GM23338 (cell line): ENCODE results near the gene CPD. TPM values are rescaled to one million over a fixed set of nuclear protein-coding genes. Genes with fewer than 3 reads are reported as not detected.

Source experiments
- ATAC-seq: fragments of 200-7000 bp; cut with Tn5 transposase; 3 replicates; pipeline ENCODE4 v1.9.1; 2020
- DNase-seq: peaks from one replicate; pipeline ENCODE4 v3.0.0-alpha.2; 2015; ENCODE audit warnings: low spot score
- H2AFZ ChIP-seq: fragments of 200-600 bp; sonication (generic); 2 replicates; pipeline ENCODE4 v1.8.0; 2016; ENCODE audit warnings: antibody characterized with exemption, mild to moderate bottlenecking, moderate library complexity
- H3F3A ChIP-seq: fragments of 200-600 bp; sonication (generic); replicated peaks from 2 replicates; pipeline ENCODE4 v1.8.0; 2017; ENCODE audit warnings: antibody characterized with exemption, mixed run types, low read depth
- H3K27ac ChIP-seq: fragments of 200-600 bp; sonication (generic); 2 replicates; pipeline ENCODE4 v1.6.1; 2016; ENCODE audit warnings: low read depth
- H3K27me3 ChIP-seq: fragments of 200-600 bp; sonication (generic); 2 replicates; pipeline ENCODE4 v1.8.0; 2016; ENCODE audit warnings: mild to moderate bottlenecking, mixed run types, moderate library complexity; ENCODE audit not compliant: insufficient read depth
- H3K36me3 ChIP-seq: fragments of 200-600 bp; sonication (generic); 2 replicates; pipeline ENCODE4 v1.8.0; 2016; ENCODE audit warnings: mild to moderate bottlenecking; ENCODE audit not compliant: insufficient read depth
- H3K4me1 ChIP-seq: fragments of 200-600 bp; sonication (generic); 2 replicates; pipeline ENCODE4 v1.8.0; 2016; ENCODE audit warnings: mild to moderate bottlenecking, moderate library complexity; ENCODE audit not compliant: insufficient read depth
- H3K4me2 ChIP-seq: fragments of 200-600 bp; sonication (generic); 2 replicates; pipeline ENCODE4 v1.7.1; 2017; ENCODE audit warnings: mixed run types
- H3K4me3 ChIP-seq: fragments of 200-600 bp; sonication (generic); 2 replicates; pipeline ENCODE4 v1.6.1; 2016; ENCODE audit warnings: mixed run types
- H3K79me2 ChIP-seq: fragments of 200-600 bp; sonication (generic); replicated peaks from 2 replicates; pipeline ENCODE4 v1.8.0; 2017; ENCODE audit warnings: mild to moderate bottlenecking; ENCODE audit not compliant: insufficient read depth
- H3K9me2 ChIP-seq: fragments of 200-600 bp; sonication (generic); 2 replicates; pipeline ENCODE4 v1.8.0; 2017; ENCODE audit not compliant: insufficient read depth
- H4K20me1 ChIP-seq: fragments of 200-600 bp; sonication (generic); replicated peaks from 2 replicates; pipeline ENCODE4 v1.8.0; 2017; ENCODE audit warnings: mild to moderate bottlenecking; ENCODE audit not compliant: insufficient read depth
- H3K27ac Mint-ChIP-seq: 2 replicates; pipeline ENCODE4 v1.8.0; 2020; ENCODE audit warnings: inconsistent platforms, mild to moderate bottlenecking, moderate library complexity, mixed read lengths
- H3K27me3 Mint-ChIP-seq: 3 replicates; pipeline ENCODE4 v1.8.0; 2022; ENCODE audit warnings: low read depth, mild to moderate bottlenecking, moderate library complexity, mixed read lengths, inconsistent platforms; ENCODE audit not compliant: insufficient read depth, poor library complexity
- H3K36me3 Mint-ChIP-seq: 3 replicates; pipeline ENCODE4 v1.8.0; 2021; ENCODE audit warnings: low read depth, mild to moderate bottlenecking, inconsistent platforms, moderate library complexity, mixed read lengths
- H3K4me1 Mint-ChIP-seq: 3 replicates; pipeline ENCODE4 v1.8.0; 2020; ENCODE audit warnings: mild to moderate bottlenecking, inconsistent platforms, mixed read lengths
- H3K4me3 Mint-ChIP-seq: 3 replicates; pipeline ENCODE4 v1.8.0; 2021; ENCODE audit warnings: moderate library complexity, mild to moderate bottlenecking, inconsistent platforms, mixed read lengths
- H3K9me3 Mint-ChIP-seq: 3 replicates; pipeline ENCODE4 v1.8.0; 2020; ENCODE audit warnings: moderate library complexity, mild to moderate bottlenecking, inconsistent platforms, mixed read lengths
- CREB1 ChIP-seq: fragments of 250-450 bp; sonication (Bioruptor Pico); IDR thresholded peaks from 2 replicates; pipeline ENCODE4 v1.5.0; 2020; ENCODE audit warnings: low read depth, mild to moderate bottlenecking, moderate library complexity
- EZH2 ChIP-seq: fragments of 200-600 bp; sonication (generic); IDR thresholded peaks from one replicate; pipeline ENCODE4 v1.8.0; 2017; ENCODE audit warnings: antibody characterized with exemption, mild to moderate bottlenecking, low read depth; ENCODE audit not compliant: unreplicated experiment
- EZH2phosphoT487 ChIP-seq: fragments of 200-600 bp; sonication (generic); IDR thresholded peaks from one replicate; pipeline ENCODE4 v1.8.1; 2018; ENCODE audit warnings: antibody characterized with exemption; ENCODE audit not compliant: unreplicated experiment
- JUNB ChIP-seq: IDR thresholded peaks from one replicate; pipeline ENCODE4 v1.6.1; 2016; ENCODE audit warnings: antibody characterized with exemption; ENCODE audit not compliant: unreplicated experiment
- NANOG ChIP-seq: IDR thresholded peaks from 2 replicates; pipeline ENCODE4 v1.6.1; 2016; ENCODE audit warnings: antibody characterized with exemption, borderline replicate concordance
- POLR2AphosphoS5 ChIP-seq: IDR thresholded peaks from 2 replicates; pipeline ENCODE4 v1.6.1; 2016; ENCODE audit warnings: antibody characterized with exemption, low read depth
- REST ChIP-seq: IDR thresholded peaks from one replicate; pipeline ENCODE4 v1.6.1; 2018; ENCODE audit warnings: antibody characterized with exemption; ENCODE audit not compliant: unreplicated experiment
- STAT1 ChIP-seq: IDR thresholded peaks from one replicate; pipeline ENCODE4 v1.6.1; 2016; ENCODE audit warnings: antibody characterized with exemption; ENCODE audit not compliant: unreplicated experiment
- ZNF114 ChIP-seq: fragments of 250-450 bp; sonication (Bioruptor Pico); IDR thresholded peaks from 2 replicates; pipeline ENCODE4 v1.5.0; 2020; ENCODE audit warnings: mild to moderate bottlenecking, moderate library complexity
- ZNF331 ChIP-seq: fragments of 250-450 bp; sonication (Bioruptor Pico); IDR thresholded peaks from 2 replicates; pipeline ENCODE4 v1.5.0; 2020; ENCODE audit warnings: low read depth, mild to moderate bottlenecking, moderate library complexity
- ZNF462 ChIP-seq: fragments of 250-450 bp; sonication (Bioruptor Pico); IDR thresholded peaks from 2 replicates; pipeline ENCODE4 v1.5.0; 2020; ENCODE audit warnings: mild to moderate bottlenecking, moderate library complexity
- polyA plus RNA-seq: library from polyadenylated mRNA; unstranded; fragments of >200 nt; fragmentation: Nextera tagmentation; extraction: Ambion mirVana; gene quantifications from 2 replicates; pipeline ENCODE4 v1.2.1, GENCODE V29; 2016
- total RNA-seq: library from RNA; depleted of rRNA; stranded (reverse); fragments of >200 nt; shearing (Covaris generic); gene quantifications from 2 replicates; pipeline ENCODE4 v1.2.3, GENCODE V29; 2014

Gene CPD
- total and polyA plus RNA-seq, 2 experiments from 2014 or later: 6.2 to 57.8 TPM

- no peak overlapping the region for H2AFZ ChIP-seq
- no peaks in the 10 kb centered on the region; the same call in 1 of the 2 replicates for H3K79me2 ChIP-seq
- H3K27me3 ChIP-seq: no peaks in the 10 kb centered on the region
- H4K20me1 ChIP-seq: no peaks in the 10 kb centered on the region
- Mint-ChIP-seq H3K27me3 (no peaks in the 10 kb centered on the region), H3K27ac (0 out of 2 replicates have a peak overlapping the region, but pooled peaks have one; percentile 53), H3K4me3 (no peak overlapping the region), H3K36me3 (peaks cover 42% of the 10 kb centered on the region; the same call in 2 of the 3 replicates), H3K9me3 (no peaks in the 10 kb centered on the region), H3K4me1 (peaks cover 8% of the 10 kb centered on the region; the same call in 2 of the 3 replicates)
- peak overlapping the region; percentile 53; the same call in 1 of the 2 replicates for H3K27ac ChIP-seq
- H3K9me2 ChIP-seq: no peaks in the 10 kb centered on the region
- no peak overlapping the region for H3K4me3 ChIP-seq
- DNase-seq (peak; percentile 42), ATAC-seq (no peak)
- H3F3A ChIP-seq: no peaks in the 10 kb centered on the region
- H3K4me2 ChIP-seq: no peak overlapping the region
- TF ChIP-seq POLR2AphosphoS5 (no peak), REST (no peak)
- H3K4me1 ChIP-seq: peaks cover 7% of the 10 kb centered on the region
- H3K36me3 ChIP-seq: peaks cover 6% of the 10 kb centered on the region; the same call in 1 of the 2 replicates
Observed at GRCh38 chr17:30506481-30506880, 127.8 kb downstream of the CPD start.

GRCh38 chr17:30513346-30513745, 134.6 kb downstream of the CPD start:
- H3K27ac ChIP-seq: no peak overlapping the region
- no peak overlapping the region for H3K4me3 ChIP-seq
- H2AFZ ChIP-seq: no peak overlapping the region
- H3K36me3 ChIP-seq: no peaks in the 10 kb centered on the region; the same call in 1 of the 2 replicates
- DNase-seq (no peak), ATAC-seq (no peak)
- H3K4me1 ChIP-seq: no peaks in the 10 kb centered on the region
- H3K9me2 ChIP-seq: no peaks in the 10 kb centered on the region
- H3K4me1 Mint-ChIP-seq: no peaks in the 10 kb centered on the region
- H3K27me3 ChIP-seq: no peaks in the 10 kb centered on the region
- no peaks in the 10 kb centered on the region for H3K9me3 Mint-ChIP-seq
- no peaks in the 10 kb centered on the region for H3F3A ChIP-seq
- H3K4me3 Mint-ChIP-seq: no peak overlapping the region
- no peaks in the 10 kb centered on the region for H3K79me2 ChIP-seq
- no peak overlapping the region for H3K4me2 ChIP-seq
- no peaks in the 10 kb centered on the region; the same call in 1 of the 2 replicates for H4K20me1 ChIP-seq
- H3K36me3 Mint-ChIP-seq: peaks cover 16% of the 10 kb centered on the region; the same call in 2 of the 3 replicates
- H3K27ac Mint-ChIP-seq: no peak overlapping the region
- no peaks in the 10 kb centered on the region for H3K27me3 Mint-ChIP-seq
- TF ChIP-seq EZH2: no peak
- TF ChIP-seq ZNF462 (CRISPR knock-in tag): no peak
- no peak for TF ChIP-seq EZH2phosphoT487
- no peak for TF ChIP-seq JUNB
- no peak for TF ChIP-seq NANOG
- TF ChIP-seq POLR2AphosphoS5: no peak
- TF ChIP-seq STAT1: no peak
- no peak for TF ChIP-seq CREB1 (CRISPR knock-in tag)
- no peak for TF ChIP-seq ZNF331
- TF ChIP-seq ZNF114 (CRISPR knock-in tag): no peak
